ENCODE measurements around the gene PPP4R3A. TPM values are rescaled to one million over a fixed set of nuclear protein-coding genes. Genes with fewer than 3 reads are reported as not detected.
A peak's percentile ranks its signal among the peaks of the same experiment; 100 is the strongest.

The PPP4R3A gene
- total RNA-seq, 1 donor from 2014 or later = 76.2 TPM

DNA sequence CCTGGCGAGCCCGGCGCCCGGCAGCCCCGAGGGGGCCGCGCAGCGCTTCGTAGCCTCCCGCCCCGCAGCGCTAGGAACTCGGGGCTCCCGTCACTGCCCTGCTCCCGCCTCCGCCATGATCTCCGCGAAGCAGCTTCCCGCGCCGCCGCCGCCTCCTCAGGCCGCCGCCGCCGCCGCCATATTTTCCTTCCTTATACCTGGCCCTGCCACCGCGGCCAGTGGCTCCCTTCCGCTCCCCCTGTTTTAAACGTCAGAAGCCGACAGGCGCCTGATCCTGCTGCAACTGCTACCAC, 286 bp downstream of the PPP4R3A start:
- DNase-seq (ENCODE audit: low spot score in 2 of 2) = no peak
- no peaks in the 10 kb centered on the region for H3K27me3 ChIP-seq
- TF ChIP-seq, protein P1, sequence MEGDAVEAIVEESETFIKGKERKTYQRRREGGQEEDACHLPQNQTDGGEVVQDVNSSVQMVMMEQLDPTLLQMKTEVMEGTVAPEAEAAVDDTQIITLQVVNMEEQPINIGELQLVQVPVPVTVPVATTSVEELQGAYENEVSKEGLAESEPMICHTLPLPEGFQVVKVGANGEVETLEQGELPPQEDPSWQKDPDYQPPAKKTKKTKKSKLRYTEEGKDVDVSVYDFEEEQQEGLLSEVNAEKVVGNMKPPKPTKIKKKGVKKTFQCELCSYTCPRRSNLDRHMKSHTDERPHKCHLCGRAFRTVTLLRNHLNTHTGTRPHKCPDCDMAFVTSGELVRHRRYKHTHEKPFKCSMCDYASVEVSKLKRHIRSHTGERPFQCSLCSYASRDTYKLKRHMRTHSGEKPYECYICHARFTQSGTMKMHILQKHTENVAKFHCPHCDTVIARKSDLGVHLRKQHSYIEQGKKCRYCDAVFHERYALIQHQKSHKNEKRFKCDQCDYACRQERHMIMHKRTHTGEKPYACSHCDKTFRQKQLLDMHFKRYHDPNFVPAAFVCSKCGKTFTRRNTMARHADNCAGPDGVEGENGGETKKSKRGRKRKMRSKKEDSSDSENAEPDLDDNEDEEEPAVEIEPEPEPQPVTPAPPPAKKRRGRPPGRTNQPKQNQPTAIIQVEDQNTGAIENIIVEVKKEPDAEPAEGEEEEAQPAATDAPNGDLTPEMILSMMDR (IDR thresholded peaks at IDR 0.05) = no peak
- H3K4me3 ChIP-seq = peak overlapping the region; percentile 91 to 99
- peaks cover 0 to 22% of the 10 kb centered on the region in 2 donors for H3K4me1 ChIP-seq
- no peaks in the 10 kb centered on the region for H3K36me3 ChIP-seq
- no peaks in the 10 kb centered on the region for H3K9me3 ChIP-seq
- peak overlapping the region; percentile 96 to 100 for H3K27ac ChIP-seq
- intact Hi-C loops (cut with DNase I) = loop anchor here (1.0 to 10.0 kb wide), 6 partner anchors 63 to 1282 kb away; partner anchors contain the start of genes ATXN3, CPSF2, GOLGA5 and NDUFB1

DNA sequence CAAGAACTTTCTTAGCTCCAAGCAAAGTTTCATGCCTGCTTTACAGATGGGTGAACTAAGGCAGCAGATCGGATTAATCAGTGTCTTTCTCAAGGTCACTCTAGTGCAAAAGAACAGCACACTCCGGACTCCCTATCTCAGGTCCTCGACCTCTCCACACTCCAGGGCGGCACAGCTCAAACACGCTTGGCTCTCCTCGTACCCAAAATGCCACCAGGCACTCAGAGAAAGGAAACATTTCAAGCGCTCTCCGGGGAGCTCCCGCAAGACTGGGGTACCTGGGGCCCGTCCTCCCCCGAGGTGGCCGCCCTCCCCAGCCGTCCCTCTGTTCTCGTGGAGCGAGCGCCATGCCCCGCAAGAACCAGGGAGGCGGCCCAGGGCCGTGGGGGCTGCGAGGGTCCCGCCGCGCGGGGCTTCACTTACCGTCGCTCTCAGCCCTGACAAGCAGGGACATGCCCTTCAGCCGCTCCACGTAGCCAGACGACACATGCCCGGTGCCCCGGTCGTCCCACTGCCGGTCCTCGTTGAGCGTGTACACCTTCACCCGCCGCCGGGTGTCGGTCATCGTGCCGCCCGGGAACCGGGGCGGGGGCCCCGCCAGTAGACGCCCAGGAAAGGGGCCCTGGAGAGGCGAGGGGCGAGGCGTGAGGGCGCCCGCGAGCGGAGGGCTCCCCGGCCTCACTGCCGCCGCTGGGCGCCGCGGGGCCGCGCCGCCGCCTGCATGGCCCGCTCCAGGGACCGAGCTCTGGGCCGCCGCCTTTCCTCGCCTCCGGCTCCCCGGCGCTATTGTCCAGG, 830 bp downstream of the PPP4R3A start:
- intact Hi-C loops (cut with DNase I) = no loop called here
- Histone ChIP-seq H3K36me3 (no peaks in the 10 kb centered on the region), H3K27me3 (no peaks in the 10 kb centered on the region), H3K9me3 (no peaks in the 10 kb centered on the region), H3K4me1 (peaks cover 0 to 26% of the 10 kb centered on the region in 2 donors), H3K27ac (peak overlapping the region; percentile 96 to 100), H3K4me3 (peak overlapping the region; percentile 91 to 99)
- TF ChIP-seq, protein P1 (IDR thresholded peaks at IDR 0.05) = no peak
- DNase-seq (ENCODE audit: low spot score in 2 of 2) = no peak

DNA sequence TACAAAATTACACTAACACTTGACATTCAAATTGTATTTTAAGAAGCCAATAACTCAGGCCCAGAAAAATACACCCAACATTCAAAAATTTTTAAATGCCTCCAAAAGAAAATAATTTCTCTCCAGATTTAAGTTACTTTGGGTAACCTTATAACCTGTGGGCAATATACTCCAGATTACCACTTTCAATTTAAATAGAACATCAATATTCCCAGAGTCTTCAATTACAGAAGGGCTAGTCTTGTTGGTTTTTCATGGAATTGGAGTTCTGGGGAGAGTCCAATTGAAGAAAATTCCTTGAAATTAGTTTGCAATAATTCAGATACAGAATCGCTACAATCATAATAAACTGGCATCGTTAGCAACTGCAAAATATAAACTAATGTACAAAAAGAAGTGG, 2.0 kb downstream of the PPP4R3A start:
- Histone ChIP-seq H3K36me3 (no peaks in the 10 kb centered on the region), H3K27me3 (no peaks in the 10 kb centered on the region), H3K9me3 (no peaks in the 10 kb centered on the region), H3K4me1 (peaks cover 0 to 30% of the 10 kb centered on the region in 2 donors), H3K4me3 (peak overlapping the region; percentile 91 to 99), H3K27ac (peak overlapping the region in 1 of 2 donors; percentile 96)
- DNase-seq (ENCODE audit: low spot score in 2 of 2) = no peak
- TF ChIP-seq, protein P1 (IDR thresholded peaks at IDR 0.05) = no peak
- intact Hi-C loops (cut with DNase I) = no loop called here

DNA sequence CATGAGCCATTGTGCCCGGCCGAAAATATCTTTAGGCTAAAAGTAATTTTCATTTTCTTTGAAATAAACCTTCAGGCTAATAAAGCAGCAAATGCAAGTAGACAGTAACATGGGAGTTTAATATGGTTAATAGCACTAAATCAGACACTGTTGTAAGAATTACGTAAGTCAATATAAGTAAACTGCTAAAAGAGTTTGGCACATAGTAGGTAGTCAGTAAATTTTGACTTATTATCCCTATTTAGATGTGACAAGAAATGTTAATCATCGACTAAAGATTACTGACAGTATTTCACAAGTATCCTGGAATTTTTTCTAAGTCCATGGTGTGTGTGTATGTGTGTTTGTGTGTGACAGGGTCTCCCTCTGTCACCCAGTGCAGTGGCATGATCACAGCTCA, 3.9 kb downstream of the PPP4R3A start:
- H3K9me3 ChIP-seq = no peaks in the 10 kb centered on the region
- H3K27ac ChIP-seq = no peak overlapping the region
- no peaks in the 10 kb centered on the region for H3K36me3 ChIP-seq
- intact Hi-C loops (cut with DNase I) = no loop called here
- no peaks in the 10 kb centered on the region for H3K27me3 ChIP-seq
- TF ChIP-seq, protein P1 (IDR thresholded peaks at IDR 0.05) = no peak
- DNase-seq (ENCODE audit: low spot score in 2 of 2) = no peak
- H3K4me3 ChIP-seq = peak overlapping the region in 1 of 2 donors; percentile 23
- H3K4me1 ChIP-seq = peaks cover 4 to 38% of the 10 kb centered on the region in 2 donors

DNA sequence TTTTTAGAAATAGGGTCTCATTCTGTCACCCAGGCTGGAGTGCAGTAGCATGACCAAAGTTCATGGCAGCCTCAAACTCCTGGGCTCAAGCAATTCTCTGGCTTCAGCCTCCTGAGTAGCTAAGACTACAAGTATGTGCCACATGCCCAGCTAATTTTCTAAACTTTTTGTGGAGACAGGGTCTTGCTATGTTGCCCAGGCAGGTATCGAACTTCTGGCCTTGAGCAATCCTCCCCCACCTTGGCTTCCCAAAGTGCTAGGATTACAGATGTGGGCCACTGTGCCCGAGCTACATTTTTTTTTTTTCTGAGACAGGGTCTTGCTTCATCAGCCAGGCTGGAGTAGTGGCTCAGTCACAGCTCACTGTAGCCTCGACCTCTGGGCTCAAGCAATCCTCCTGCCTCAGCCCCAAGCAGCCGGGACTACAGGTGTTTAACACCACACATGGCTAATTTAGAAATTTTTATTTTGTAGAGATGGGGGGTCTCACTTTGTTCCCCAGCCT, 7.1 kb downstream of the PPP4R3A start:
- Histone ChIP-seq H3K27me3 (no peaks in the 10 kb centered on the region), H3K4me3 (no peak overlapping the region), H3K36me3 (no peaks in the 10 kb centered on the region), H3K9me3 (no peaks in the 10 kb centered on the region), H3K27ac (no peak overlapping the region), H3K4me1 (peaks cover 4 to 37% of the 10 kb centered on the region in 2 donors)
- intact Hi-C loops (cut with DNase I) = no loop called here
- DNase-seq (ENCODE audit: low spot score in 2 of 2) = no peak
- TF ChIP-seq, protein P1 (IDR thresholded peaks at IDR 0.05) = no peak
